NCI-H2081 treated with DMSO at 0.1 percent for 48 hours (cell line): ENCODE data around the gene ULBP1.
"Not testable (repeated sequence)": the region's sequence is repeated elsewhere in the genome, so short reads cannot be mapped to it uniquely, and the experiment has no call there.

Experiments
- DNase-seq: peaks from one replicate; lab custom pipeline; 2025; lab: John Stamatoyannopoulos, UW

ULBP1 gene

DNA sequence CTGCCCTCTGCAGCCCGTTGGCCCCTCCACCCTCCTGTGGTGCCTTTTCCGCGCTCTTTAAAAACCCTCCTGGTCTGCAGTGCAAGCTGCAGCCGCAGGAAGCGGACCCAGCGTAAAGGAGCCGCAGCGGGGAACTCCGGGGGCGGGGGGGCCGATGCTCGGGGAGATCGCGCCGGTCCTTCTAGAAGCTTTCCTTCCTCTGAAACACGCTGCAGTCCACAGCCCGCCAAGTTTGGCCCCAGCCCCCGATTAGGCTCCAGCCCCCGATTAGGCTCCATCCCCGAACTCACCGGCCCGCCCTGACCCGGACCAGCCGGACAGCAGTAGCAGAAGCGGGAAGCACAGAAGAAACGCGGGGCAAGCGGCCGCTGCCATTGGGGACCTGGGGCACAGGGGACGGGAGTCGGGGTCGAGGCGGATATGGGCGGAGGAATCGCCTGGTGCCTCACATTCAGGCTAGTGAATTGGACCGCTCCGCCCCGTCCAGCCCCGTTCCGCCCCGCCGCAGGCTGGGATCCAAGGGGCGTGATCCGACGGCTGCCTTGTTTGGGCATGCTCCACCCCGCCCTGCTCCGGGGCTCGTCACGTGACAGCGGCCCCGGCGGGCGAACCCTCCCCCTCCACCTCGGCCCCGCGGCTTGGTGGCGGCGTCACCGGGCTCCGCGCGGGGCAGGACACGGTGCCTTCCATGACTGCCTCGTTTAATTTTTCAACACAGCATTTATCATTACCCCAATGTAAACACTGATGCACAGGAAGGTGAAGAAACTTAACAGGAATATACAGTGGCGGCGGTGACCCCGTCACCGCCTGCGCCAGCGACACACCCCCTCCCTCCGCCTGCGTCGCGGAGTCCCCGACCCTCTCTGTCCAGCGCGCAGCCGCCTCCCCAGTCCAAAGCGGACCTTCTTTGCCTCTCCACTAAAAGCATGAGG is 41.3 kb downstream of the ULBP1 start:
- peak; percentile 27 for DNase-seq

DNA sequence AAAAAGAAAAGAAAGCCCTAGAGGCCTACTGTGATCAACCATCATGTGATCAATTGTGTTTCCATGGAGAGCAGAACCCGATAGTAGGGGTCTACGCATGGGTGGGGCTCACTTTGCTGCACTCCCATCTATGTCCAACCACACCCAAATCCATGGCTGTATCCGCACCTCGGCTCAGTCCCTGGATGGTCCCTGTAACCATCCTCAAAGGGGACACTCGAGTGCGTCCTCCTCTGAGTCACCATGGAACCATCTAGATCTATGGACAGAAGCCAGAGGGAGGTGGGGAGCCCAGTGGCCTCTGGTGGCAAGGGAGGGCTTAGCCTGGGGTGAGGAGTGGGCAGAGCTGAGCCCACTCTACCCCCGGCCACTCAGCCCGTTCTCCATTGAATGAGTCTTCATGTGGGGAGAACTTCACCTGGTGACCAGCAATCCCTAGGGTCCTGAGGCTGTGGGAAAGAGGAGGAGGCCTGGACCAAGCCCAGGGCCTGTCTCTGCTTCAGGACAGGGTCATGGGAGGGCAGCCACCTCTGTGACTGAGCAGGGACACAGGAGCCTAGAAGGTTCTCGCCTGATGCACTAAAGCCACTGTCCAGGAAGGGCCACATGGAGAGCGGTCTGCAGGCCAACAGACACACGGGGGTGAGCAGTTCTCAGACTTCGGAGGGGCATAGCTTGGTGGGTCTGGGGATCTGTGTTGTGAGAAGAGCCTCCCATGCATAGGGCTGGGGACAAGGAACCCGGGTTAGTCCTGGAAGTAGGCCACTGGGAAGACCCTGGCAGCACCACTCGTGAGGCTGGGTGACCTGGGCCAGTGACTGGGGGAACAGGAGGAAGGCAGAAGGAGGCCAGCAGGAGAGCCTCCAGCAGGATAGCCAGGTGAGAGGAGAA is 42.3 kb downstream of the ULBP1 start:
- no peak for DNase-seq

GRCh38 chr6:150006961-150007464 is 43.3 kb downstream of the ULBP1 start:
- DNase-seq = no peak

DNA sequence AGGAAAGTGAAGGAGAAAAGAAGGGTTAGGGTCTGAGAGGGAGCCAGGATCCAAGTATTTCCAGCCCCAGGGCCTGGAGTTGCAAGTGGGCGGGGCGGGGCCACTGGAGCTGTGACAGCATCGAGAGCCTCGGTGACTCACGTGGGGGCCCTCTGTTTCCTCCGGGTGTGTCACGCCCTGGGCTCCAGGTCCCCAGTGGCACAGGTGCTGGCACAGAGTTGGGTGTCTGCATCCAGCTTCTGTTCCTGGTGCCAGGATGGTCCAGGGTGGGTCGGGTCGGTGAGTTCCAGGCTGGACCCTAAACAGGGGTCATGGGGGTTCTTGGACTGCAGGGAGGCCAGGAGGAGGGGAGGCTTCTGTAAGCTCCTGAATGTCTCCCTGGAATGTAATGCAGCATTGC is 44.8 kb downstream of the ULBP1 start:
- DNase-seq = no peak

- DNase-seq = not testable (repeated sequence)
Measured at GRCh38 chr6:150012846-150013784, 49.4 kb downstream of the ULBP1 start.

GRCh38 chr6:150013785-150014622 is 50.3 kb downstream of the ULBP1 start:
- not testable (repeated sequence) for DNase-seq

DNA sequence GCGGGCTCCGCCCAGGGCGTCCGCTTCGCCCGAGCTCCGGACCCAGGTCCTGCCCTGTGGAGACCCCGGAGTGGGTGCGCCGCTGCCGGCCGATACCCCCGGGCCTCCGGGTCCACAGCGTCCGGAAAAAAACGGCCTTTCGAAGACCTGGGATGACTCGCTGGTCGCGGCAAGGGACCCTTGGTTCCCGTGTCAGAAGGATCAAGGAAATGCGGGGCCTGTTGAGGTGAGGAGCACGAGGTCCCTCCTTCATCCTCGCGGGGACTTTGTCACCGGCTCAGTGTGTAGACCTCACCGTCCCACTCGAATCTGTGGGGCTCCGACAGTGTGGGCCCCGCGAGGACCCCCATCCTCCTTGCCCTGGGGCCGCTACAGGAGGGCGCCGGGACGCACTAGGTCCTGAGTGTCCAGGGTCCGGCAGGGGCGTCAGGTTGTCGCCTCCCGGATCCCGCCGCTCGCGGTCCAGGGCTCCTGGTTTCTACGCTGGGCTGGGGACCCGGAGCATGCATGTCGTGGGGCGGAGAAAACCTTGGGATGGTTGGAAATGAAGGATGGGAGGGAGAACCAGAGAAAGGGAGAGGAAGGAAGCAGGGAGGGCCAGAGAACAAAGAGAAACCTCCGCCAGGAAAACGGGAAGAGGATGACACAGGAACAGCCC is 51.0 kb downstream of the ULBP1 start:
- DNase-seq = not testable (repeated sequence)

GRCh38 chr6:150015281-150016001 is 51.7 kb downstream of the ULBP1 start:
- DNase-seq = not testable (repeated sequence)

GRCh38 chr6:150016324-150017185 is 52.8 kb downstream of the ULBP1 start:
- DNase-seq = no peak

DNA sequence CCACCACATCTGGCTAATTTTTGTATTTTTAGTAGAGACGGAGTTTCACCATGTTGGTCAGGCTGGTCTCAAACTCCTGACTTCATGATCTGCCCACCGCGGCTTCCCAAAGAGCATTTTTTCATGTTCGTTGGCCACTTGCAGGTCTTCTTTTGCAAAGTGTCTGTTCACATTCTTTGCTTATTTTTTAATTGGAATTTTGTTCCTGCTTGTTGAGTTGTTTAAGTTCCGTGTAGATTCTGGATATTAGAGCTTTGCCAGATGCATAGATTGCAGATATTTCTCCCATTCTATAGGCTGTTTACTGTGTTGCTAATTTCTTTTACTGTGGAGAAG is 53.4 kb downstream of the ULBP1 start:
- not testable (repeated sequence) for DNase-seq

GRCh38 chr6:150018846-150019580 is 55.3 kb downstream of the ULBP1 start:
- DNase-seq = no peak

- not testable (repeated sequence) for DNase-seq
Measured at GRCh38 chr6:150021870-150022269, 58.1 kb downstream of the ULBP1 start.
